GM23248 (cell line): Measurements from ENCODE around the gene APLF. TPM values are rescaled to one million over a fixed set of nuclear protein-coding genes. Genes with fewer than 3 reads are reported as not detected.

Source experiments
- DNase-seq: peaks from one replicate; pipeline ENCODE4 v3.0.0-alpha.2; 2015
- H2AFZ ChIP-seq: fragments of 200-600 bp; sonication (generic); 2 replicates; pipeline ENCODE4 v1.6.1; 2016; ENCODE audit warnings: antibody characterized with exemption
- H3F3A ChIP-seq: fragments of 200-600 bp; sonication (generic); 2 replicates; pipeline ENCODE4 v1.6.1; 2016; ENCODE audit warnings: mild to moderate bottlenecking, antibody characterized with exemption, mixed run types; ENCODE audit not compliant: insufficient read depth
- H3K27ac ChIP-seq: fragments of 200-600 bp; sonication (generic); 2 replicates; pipeline ENCODE4 v1.5.1; 2016; ENCODE audit warnings: mild to moderate bottlenecking
- H3K27me3 ChIP-seq: fragments of 200-600 bp; sonication (generic); replicated peaks from 2 replicates; pipeline ENCODE4 v1.6.1; 2016; ENCODE audit warnings: mild to moderate bottlenecking; ENCODE audit not compliant: insufficient read depth
- H3K36me3 ChIP-seq: fragments of 200-600 bp; sonication (generic); 2 replicates; pipeline ENCODE4 v1.6.1; 2016; ENCODE audit warnings: low read depth, mild to moderate bottlenecking
- H3K4me1 ChIP-seq: fragments of 200-600 bp; sonication (generic); 2 replicates; pipeline ENCODE4 v1.6.1; 2016; ENCODE audit warnings: mild to moderate bottlenecking; ENCODE audit not compliant: insufficient read depth
- H3K4me2 ChIP-seq: fragments of 200-600 bp; sonication (generic); one replicate; pipeline ENCODE4 v1.6.1; 2016; ENCODE audit warnings: mild to moderate bottlenecking; ENCODE audit not compliant: unreplicated experiment
- H3K4me3 ChIP-seq: fragments of 200-600 bp; sonication (generic); 2 replicates; pipeline ENCODE4 v1.5.1; 2016; ENCODE audit warnings: mild to moderate bottlenecking
- H3K79me2 ChIP-seq: fragments of 200-600 bp; sonication (generic); 2 replicates; pipeline ENCODE4 v1.6.1; 2016; ENCODE audit warnings: mild to moderate bottlenecking; ENCODE audit not compliant: insufficient read depth
- H3K9ac ChIP-seq: fragments of 200-600 bp; sonication (generic); 2 replicates; pipeline ENCODE4 v1.6.1; 2016; ENCODE audit warnings: mild to moderate bottlenecking
- H3K9me2 ChIP-seq: fragments of 200-600 bp; sonication (generic); 2 replicates; pipeline ENCODE4 v1.6.1; 2016; ENCODE audit warnings: mixed run types, mild to moderate bottlenecking, moderate library complexity; ENCODE audit not compliant: insufficient read depth
- H3K9me3 ChIP-seq: fragments of 200-600 bp; sonication (generic); one replicate; pipeline ENCODE4 v1.6.1; 2017; ENCODE audit warnings: low read depth
- H4K20me1 ChIP-seq: fragments of 200-600 bp; sonication (generic); 2 replicates; pipeline ENCODE4 v1.6.0; 2016; ENCODE audit not compliant: insufficient read depth
- EZH2 ChIP-seq: fragments of 200-600 bp; sonication (generic); IDR thresholded peaks from 2 replicates; pipeline ENCODE4 v1.6.1; 2018; ENCODE audit warnings: antibody characterized with exemption, mild to moderate bottlenecking; ENCODE audit not compliant: insufficient read depth, poor library complexity, severe bottlenecking
- EZH2phosphoT487 ChIP-seq: fragments of 200-600 bp; sonication (generic); IDR thresholded peaks from 2 replicates; pipeline ENCODE4 v1.6.1; 2018; ENCODE audit warnings: antibody characterized with exemption, moderate library complexity, mild to moderate bottlenecking, low read depth; ENCODE audit not compliant: insufficient read depth
- WGBS, 2 experiments: methylation state at CpG; one replicate each; pipeline ENCODE4 v1.1.6; 2015 to 2017; ENCODE audit warnings: low lambda C conversion rate in 2 of 2, low coverage in 1 of 2; ENCODE audit errors: missing lambda C conversion rate in 2 of 2; 5-methylcytosine and 5-hydroxymethylcytosine counted together
- in situ Hi-C: fragments of 300-500 bp; cut with MboI; formaldehyde crosslinking; loops from 2 replicates; pipeline ENCODE4 v1.15.0; 2020
- polyA plus RNA-seq: library from polyadenylated mRNA; unstranded; fragments of >200 nt; fragmentation: Nextera tagmentation; extraction: Ambion mirVana; gene quantifications from 2 replicates; pipeline ENCODE4 v1.2.1, GENCODE V29; 2016
- total RNA-seq: library from RNA; depleted of rRNA; stranded (reverse); fragments of >200 nt; shearing (Covaris generic); gene quantifications from 2 replicates; pipeline ENCODE4 v1.2.3, GENCODE V29; 2014

Gene APLF
- total and polyA plus RNA-seq, 2 experiments from 2014 or later = 3.6 to 4.0 TPM

DNA sequence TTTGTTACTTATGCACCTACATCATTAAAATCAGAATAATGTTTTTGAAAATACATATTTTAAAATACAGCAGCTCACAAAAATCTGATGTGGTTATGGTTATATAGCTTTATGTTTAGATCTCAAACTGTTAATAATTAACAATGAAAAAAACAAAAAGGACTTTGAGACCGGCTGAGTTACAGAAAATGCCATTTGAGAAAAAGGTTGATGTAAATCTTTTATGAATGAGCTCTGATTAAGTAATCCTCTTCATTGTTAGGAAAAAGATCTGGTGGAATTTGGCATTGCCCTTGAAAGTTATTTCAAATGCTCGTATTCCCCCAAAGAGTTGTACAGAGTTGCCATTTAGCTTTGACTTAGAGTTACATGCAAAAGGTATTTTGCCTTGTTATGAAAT is 93.2 kb downstream of the APLF start:
- Histone ChIP-seq H3K9me3 (no peaks in the 10 kb centered on the region), H3K4me3 (no peak overlapping the region), H3K27ac (no peak overlapping the region), H3K4me2 (no peak overlapping the region), H3K79me2 (no peaks in the 10 kb centered on the region), H3K9ac (no peak overlapping the region), H3K27me3 (no peaks in the 10 kb centered on the region), H3K36me3 (no peaks in the 10 kb centered on the region), H4K20me1 (no peaks in the 10 kb centered on the region), H2AFZ (no peak overlapping the region), H3K4me1 (no peaks in the 10 kb centered on the region), H3K9me2 (no peaks in the 10 kb centered on the region), H3F3A (no peaks in the 10 kb centered on the region)
- no peak for TF ChIP-seq EZH2
- no peak for TF ChIP-seq EZH2phosphoT487
- in situ Hi-C loops = no loop called here
- DNase-seq = no peak
- 95 to 98% methylated on average over 2 of the region's 2 CpGs for WGBS, 2 experiments

GRCh38 chr2:68561372-68561771 is 94.0 kb downstream of the APLF start:
- Histone ChIP-seq H3K9me2 (peaks cover 3% of the 10 kb centered on the region; the same call in 1 of the 2 replicates), H2AFZ (no peak overlapping the region), H3K4me1 (no peaks in the 10 kb centered on the region), H3K4me3 (no peak overlapping the region), H3K27ac (no peak overlapping the region), H3K79me2 (no peaks in the 10 kb centered on the region), H3K9ac (no peak overlapping the region), H3F3A (0 out of 2 replicates have a peak, but pooled peaks cover 3% of the 10 kb centered on the region), H3K27me3 (no peaks in the 10 kb centered on the region), H3K36me3 (no peaks in the 10 kb centered on the region), H4K20me1 (no peaks in the 10 kb centered on the region), H3K9me3 (no peaks in the 10 kb centered on the region), H3K4me2 (no peak overlapping the region)
- WGBS, 2 experiments = 75 to 77% methylated on average over 3 of the region's 3 CpGs
- DNase-seq = no peak
- no peak for TF ChIP-seq EZH2phosphoT487
- TF ChIP-seq EZH2 = no peak
- in situ Hi-C loops = no loop called here

DNA sequence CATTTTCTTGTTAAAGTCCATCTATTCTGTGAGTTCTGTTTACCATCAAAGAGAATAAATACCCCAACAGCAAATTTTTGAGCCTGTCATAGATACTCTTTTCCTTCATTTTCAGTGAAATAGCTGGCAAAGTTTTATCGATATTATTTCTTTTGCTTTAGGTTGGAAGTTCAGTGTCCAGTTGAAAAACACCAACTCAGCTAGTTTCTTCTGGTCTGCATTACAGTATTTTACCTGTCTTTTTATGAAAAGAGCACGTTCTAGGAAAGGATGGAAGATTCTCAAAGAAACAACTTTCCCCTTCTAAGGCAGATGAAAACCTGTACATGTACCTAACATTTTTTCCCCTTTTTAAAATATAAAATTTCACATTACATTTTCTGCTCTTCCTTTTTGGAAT is 95.5 kb downstream of the APLF start:
- 96 to 97% methylated on average over 2 of the region's 2 CpGs for WGBS, 2 experiments

DNA sequence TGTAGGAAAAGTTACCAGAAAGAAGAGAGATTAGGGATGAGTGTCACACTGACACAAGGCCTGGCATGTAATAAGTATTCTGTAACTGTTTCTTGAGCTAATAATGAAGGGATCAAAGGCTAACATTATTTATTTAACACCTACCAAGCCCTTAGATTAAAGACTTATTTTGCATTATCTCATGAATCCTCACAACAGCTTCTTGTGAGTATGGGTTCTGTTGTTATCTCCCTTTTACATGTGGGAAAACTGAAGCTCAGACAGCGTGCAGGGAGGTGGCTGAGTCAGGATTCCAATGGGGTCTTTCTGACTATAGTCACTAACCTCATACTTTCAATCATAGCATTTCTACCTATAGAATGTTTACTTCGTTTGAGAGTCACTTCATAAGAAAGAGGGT is 97.0 kb downstream of the APLF start:
- no peak overlapping the region for H3K27ac ChIP-seq
- no peak overlapping the region for H3K4me2 ChIP-seq
- H3K4me1 ChIP-seq = no peaks in the 10 kb centered on the region
- no peak overlapping the region for H2AFZ ChIP-seq
- in situ Hi-C loops = no loop called here
- 0 out of 2 replicates have a peak, but pooled peaks cover 3% of the 10 kb centered on the region for H3F3A ChIP-seq
- H4K20me1 ChIP-seq = no peaks in the 10 kb centered on the region
- H3K9ac ChIP-seq = no peak overlapping the region
- H3K9me3 ChIP-seq = no peaks in the 10 kb centered on the region
- H3K79me2 ChIP-seq = no peaks in the 10 kb centered on the region
- WGBS, 2 experiments = 76 to 79% methylated on average over 2 of the region's 2 CpGs
- no peak overlapping the region for H3K4me3 ChIP-seq
- no peak for DNase-seq
- TF ChIP-seq EZH2phosphoT487 (no peak), EZH2 (no peak)
- H3K9me2 ChIP-seq = peaks cover 5% of the 10 kb centered on the region; the same call in 1 of the 2 replicates
- H3K27me3 ChIP-seq = no peaks in the 10 kb centered on the region
- H3K36me3 ChIP-seq = no peaks in the 10 kb centered on the region

More for the DNA sequence above, 95.5 kb downstream of the APLF start:
- H2AFZ ChIP-seq = no peak overlapping the region
- no peaks in the 10 kb centered on the region for H3K4me1 ChIP-seq
- in situ Hi-C loops = no loop called here
- H3K9ac ChIP-seq = no peak overlapping the region
- H3K27ac ChIP-seq = no peak overlapping the region
- no peak for DNase-seq
- no peak overlapping the region for H3K4me3 ChIP-seq
- H3K79me2 ChIP-seq = no peaks in the 10 kb centered on the region
- H3K27me3 ChIP-seq = no peaks in the 10 kb centered on the region
- no peaks in the 10 kb centered on the region for H3K36me3 ChIP-seq
- H3K9me3 ChIP-seq = no peaks in the 10 kb centered on the region
- H4K20me1 ChIP-seq = no peaks in the 10 kb centered on the region
- TF ChIP-seq EZH2 (no peak), EZH2phosphoT487 (no peak)
- no peak overlapping the region for H3K4me2 ChIP-seq
- 0 out of 2 replicates have a peak, but pooled peaks cover 3% of the 10 kb centered on the region for H3F3A ChIP-seq
- peaks cover 5% of the 10 kb centered on the region; the same call in 1 of the 2 replicates for H3K9me2 ChIP-seq

GRCh38 chr2:68565273-68565672 is 97.9 kb downstream of the APLF start:
- H3K27ac ChIP-seq = no peak overlapping the region
- no peak for DNase-seq
- H3K9me2 ChIP-seq = peaks cover 5% of the 10 kb centered on the region; the same call in 1 of the 2 replicates
- H3K27me3 ChIP-seq = no peaks in the 10 kb centered on the region
- H3K79me2 ChIP-seq = no peaks in the 10 kb centered on the region
- TF ChIP-seq EZH2 = no peak
- TF ChIP-seq EZH2phosphoT487 = no peak
- no peaks in the 10 kb centered on the region for H3K36me3 ChIP-seq
- H3K9ac ChIP-seq = no peak overlapping the region
- H3K9me3 ChIP-seq = no peaks in the 10 kb centered on the region
- no peak overlapping the region for H3K4me3 ChIP-seq
- H3K4me2 ChIP-seq = no peak overlapping the region
- no peaks in the 10 kb centered on the region for H4K20me1 ChIP-seq
- H3F3A ChIP-seq = 0 out of 2 replicates have a peak, but pooled peaks cover 3% of the 10 kb centered on the region
- no peak overlapping the region for H2AFZ ChIP-seq
- in situ Hi-C loops = no loop called here
- H3K4me1 ChIP-seq = no peaks in the 10 kb centered on the region
